Ascending aorta (tissue), 2 donors: ENCODE data around the gene CTNND2. TPM values are rescaled to one million over a fixed set of nuclear protein-coding genes. Genes with fewer than 3 reads are reported as not detected.
"Not testable (repeated sequence)": the region's sequence is repeated elsewhere in the genome, so short reads cannot be mapped to it uniquely, and the experiment has no call there.

Source experiments
- DNase-seq, 2 donors: peaks; one replicate each; pipeline ENCODE4 v3.0.0-alpha.2; 2019; ENCODE audit warnings: low spot score in 2 of 2
- H3K27ac ChIP-seq, 2 donors: fragments of 200-600 bp; sonication (generic); one replicate each; pipeline ENCODE4 v1.5.1; 2016 to 2017; ENCODE audit warnings: mild to moderate bottlenecking in 1 of 2
- H3K27me3 ChIP-seq: fragments of 200-600 bp; sonication (generic); one replicate; pipeline ENCODE4 v1.5.1; 2017
- H3K36me3 ChIP-seq, 2 donors: fragments of 200-600 bp; sonication (generic); one replicate each; pipeline ENCODE4 v1.5.1; 2016
- H3K4me1 ChIP-seq, 2 donors: fragments of 200-600 bp; sonication (generic); one replicate each; pipeline ENCODE4 v1.5.1; 2016 to 2017; ENCODE audit warnings: mild to moderate bottlenecking in 1 of 2
- H3K4me3 ChIP-seq, 2 donors: fragments of 200-600 bp; sonication (generic); one replicate each; pipeline ENCODE4 v1.5.1; 2016 to 2017; ENCODE audit warnings: mild to moderate bottlenecking in 1 of 2
- H3K9me3 ChIP-seq, 2 donors: fragments of 200-600 bp; sonication (generic); one replicate each; pipeline ENCODE4 v1.5.1; 2016
- intact Hi-C: fragments of 100-400 bp; cut with DNase I; formaldehyde crosslinking; loops from one replicate; pipeline ENCODE4 v1.15.1; 2023
- total RNA-seq: library from RNA; depleted of rRNA; stranded (reverse); fragments of >200 nt; gene quantifications from one replicate; pipeline ENCODE4 v1.1.0, GENCODE V29; 2016
- TF ChIP-seq, protein P1 (sequence below), 3 experiments: fragments of 200-600 bp in 2 of 3; fragments of 450-650 bp in 1 of 3; sonication (generic) in 2 of 3; IDR thresholded peaks; one replicate each; pipeline ENCODE4 v1.5.1; 2016 to 2019; ENCODE audit warnings: antibody characterized with exemption in 3 of 3, mild to moderate bottlenecking in 1 of 3, moderate library complexity in 1 of 3

CTNND2 gene
- total RNA-seq, 1 donor from 2014 or later: 0.11 TPM

GRCh38 chr5:11007269-11007870 lies 896.9 kb downstream of the CTNND2 start:
- intact Hi-C loops: no loop called here

GRCh38 chr5:11004523-11004922 lies 899.7 kb downstream of the CTNND2 start:
- H3K4me3 ChIP-seq, DNase-seq, H3K27ac ChIP-seq, intact Hi-C loops, H3K27me3 ChIP-seq, H3K4me1 ChIP-seq, H3K9me3 ChIP-seq, H3K36me3 ChIP-seq: not testable (repeated sequence)

More at GRCh38 chr5:11007269-11007870, 896.9 kb downstream of the CTNND2 start:
- no peaks in the 10 kb centered on the region for H3K4me1 ChIP-seq
- H3K27me3 ChIP-seq: no peaks in the 10 kb centered on the region
- TF ChIP-seq, protein P1, sequence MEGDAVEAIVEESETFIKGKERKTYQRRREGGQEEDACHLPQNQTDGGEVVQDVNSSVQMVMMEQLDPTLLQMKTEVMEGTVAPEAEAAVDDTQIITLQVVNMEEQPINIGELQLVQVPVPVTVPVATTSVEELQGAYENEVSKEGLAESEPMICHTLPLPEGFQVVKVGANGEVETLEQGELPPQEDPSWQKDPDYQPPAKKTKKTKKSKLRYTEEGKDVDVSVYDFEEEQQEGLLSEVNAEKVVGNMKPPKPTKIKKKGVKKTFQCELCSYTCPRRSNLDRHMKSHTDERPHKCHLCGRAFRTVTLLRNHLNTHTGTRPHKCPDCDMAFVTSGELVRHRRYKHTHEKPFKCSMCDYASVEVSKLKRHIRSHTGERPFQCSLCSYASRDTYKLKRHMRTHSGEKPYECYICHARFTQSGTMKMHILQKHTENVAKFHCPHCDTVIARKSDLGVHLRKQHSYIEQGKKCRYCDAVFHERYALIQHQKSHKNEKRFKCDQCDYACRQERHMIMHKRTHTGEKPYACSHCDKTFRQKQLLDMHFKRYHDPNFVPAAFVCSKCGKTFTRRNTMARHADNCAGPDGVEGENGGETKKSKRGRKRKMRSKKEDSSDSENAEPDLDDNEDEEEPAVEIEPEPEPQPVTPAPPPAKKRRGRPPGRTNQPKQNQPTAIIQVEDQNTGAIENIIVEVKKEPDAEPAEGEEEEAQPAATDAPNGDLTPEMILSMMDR (IDR thresholded peaks at IDR 0.05): no peak
- H3K9me3 ChIP-seq: no peaks in the 10 kb centered on the region
- no peak overlapping the region for H3K4me3 ChIP-seq
- no peak for DNase-seq
- H3K36me3 ChIP-seq: no peaks in the 10 kb centered on the region
- H3K27ac ChIP-seq: no peak overlapping the region

DNA sequence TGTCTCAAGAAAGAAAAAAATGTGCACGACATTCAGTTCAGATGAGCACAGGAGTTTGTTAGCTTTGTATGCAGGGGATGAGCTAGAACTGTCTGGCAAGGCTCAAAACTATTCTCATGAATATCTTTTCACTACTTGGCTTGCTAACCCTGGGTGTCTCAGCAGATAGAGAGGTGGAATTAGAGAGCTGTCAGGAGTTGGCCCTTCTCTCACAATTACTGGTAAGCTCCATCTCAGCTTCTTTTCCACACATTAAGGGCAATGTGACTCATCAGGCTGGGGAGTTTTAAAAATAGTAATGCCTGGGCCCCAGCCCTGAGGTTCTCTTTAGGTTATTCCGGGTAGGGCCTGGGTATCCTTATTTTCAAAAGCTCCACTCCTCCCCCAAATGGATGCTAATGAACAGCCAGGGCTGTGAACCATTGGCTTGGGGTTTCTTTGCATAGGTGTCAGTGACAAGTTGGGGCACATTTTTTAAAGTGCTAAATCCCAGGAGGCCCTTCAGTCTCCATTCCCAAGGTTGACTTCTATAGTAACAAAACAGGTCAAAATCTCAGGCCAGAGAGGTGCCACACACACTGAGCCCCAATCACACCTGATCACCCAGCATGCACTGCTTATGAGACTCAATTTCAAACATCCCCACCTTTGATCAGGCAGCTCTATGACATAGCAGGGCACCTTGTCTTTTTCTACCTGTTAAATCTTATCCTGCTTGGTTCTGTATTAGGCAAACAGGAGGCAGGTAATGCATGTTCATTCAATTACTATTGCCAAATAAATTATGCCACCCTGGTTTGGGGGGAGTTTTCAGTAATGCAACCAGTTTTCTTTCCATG lies 903.5 kb downstream of the CTNND2 start:
- Histone ChIP-seq H3K27me3 (no peaks in the 10 kb centered on the region), H3K4me1 (no peaks in the 10 kb centered on the region), H3K27ac (no peak overlapping the region), H3K36me3 (no peaks in the 10 kb centered on the region), H3K4me3 (no peak overlapping the region), H3K9me3 (no peaks in the 10 kb centered on the region)
- TF ChIP-seq, protein P1 (IDR thresholded peaks at IDR 0.05): no peak
- DNase-seq: no peak
- intact Hi-C loops: no loop called here

DNA sequence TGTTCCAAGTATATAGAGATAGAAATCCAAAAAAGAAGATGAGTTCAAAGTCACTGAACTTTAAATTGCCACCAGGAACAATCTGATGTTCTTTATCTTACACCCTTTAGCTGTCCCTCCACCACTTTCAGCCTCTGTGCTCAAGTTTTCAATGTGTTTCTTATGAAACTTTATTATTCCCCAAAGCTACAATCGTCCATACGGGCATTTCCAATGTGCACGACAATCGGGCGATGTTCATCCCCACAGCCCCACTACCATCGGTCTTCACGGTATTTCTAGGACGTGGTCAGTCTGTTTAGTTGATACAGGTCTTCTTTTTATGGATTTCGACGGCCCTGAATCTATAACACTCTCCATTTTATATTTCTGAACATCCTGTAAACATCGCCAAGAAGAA lies 904.5 kb downstream of the CTNND2 start:
- H3K4me3 ChIP-seq: no peak overlapping the region
- H3K27ac ChIP-seq: no peak overlapping the region

GRCh38 chr5:10995891-10996290 lies 908.4 kb downstream of the CTNND2 start:
- Histone ChIP-seq H3K4me3 (no peak overlapping the region), H3K36me3 (no peaks in the 10 kb centered on the region), H3K4me1 (no peaks in the 10 kb centered on the region), H3K27me3 (no peaks in the 10 kb centered on the region), H3K9me3 (no peaks in the 10 kb centered on the region), H3K27ac (no peak overlapping the region)
- intact Hi-C loops: no loop called here
- DNase-seq: no peak
- TF ChIP-seq, protein P1 (IDR thresholded peaks at IDR 0.05): no peak

More for the DNA sequence above, 904.5 kb downstream of the CTNND2 start:
- DNase-seq: no peak
- Histone ChIP-seq H3K36me3 (no peaks in the 10 kb centered on the region), H3K4me1 (no peaks in the 10 kb centered on the region), H3K27me3 (no peaks in the 10 kb centered on the region), H3K9me3 (no peaks in the 10 kb centered on the region)
- TF ChIP-seq, protein P1 (IDR thresholded peaks at IDR 0.05): no peak
- intact Hi-C loops: no loop called here
